MCF 10A (cell line): ENCODE measurements around the gene ATP6V1E1. TPM values are rescaled to one million over a fixed set of nuclear protein-coding genes. Genes with fewer than 3 reads are reported as not detected.
A peak's percentile ranks its signal among the peaks of the same experiment; 100 is the strongest.
"Not testable (repeated sequence)": the region's sequence is repeated elsewhere in the genome, so short reads cannot be mapped to it uniquely, and the experiment has no call there.

ENCODE experiments used
- BruUV-seq: library from RNA; stranded (reverse); fragments of 400-500 nt; replicated peaks from 2 replicates; lab custom pipeline; 2021; lab: Mats Ljungman, UMichigan
- CTCF ChIA-PET: fragments of 300-600 bp; sonication (Branson Sonifier 250); formaldehyde crosslinking; extraction: SDS; loops from one replicate; lab custom pipeline; 2021; ENCODE audit warnings: antibody characterized with exemption, inconsistent platforms; lab: Yijun Ruan, JAX
- POLR2A ChIA-PET: fragments of 300-600, 350-650 bp; sonication (Branson Sonifier 250); formaldehyde crosslinking; extraction: SDS; loops from one replicate; lab custom pipeline; 2020; ENCODE audit warnings: antibody characterized with exemption, inconsistent platforms; lab: Yijun Ruan, JAX
- DNase-seq: peaks from one replicate; pipeline ENCODE4 v3.0.0-alpha.2; 2018; ENCODE audit not compliant: unreplicated experiment
- H3K27ac Mint-ChIP-seq: one replicate; pipeline ENCODE4 v1.8.0; 2022; ENCODE audit warnings: mild to moderate bottlenecking, low read depth, mixed read lengths; ENCODE audit not compliant: unreplicated experiment
- H3K27me3 Mint-ChIP-seq: one replicate; pipeline ENCODE4 v1.8.0; 2022; ENCODE audit warnings: mixed read lengths; ENCODE audit not compliant: insufficient read depth, unreplicated experiment
- H3K36me3 Mint-ChIP-seq: one replicate; pipeline ENCODE4 v1.8.0; 2022; ENCODE audit warnings: mild to moderate bottlenecking, moderate library complexity, mixed read lengths; ENCODE audit not compliant: insufficient read depth, unreplicated experiment
- H3K4me1 Mint-ChIP-seq: one replicate; pipeline ENCODE4 v1.8.0; 2022; ENCODE audit warnings: mixed read lengths; ENCODE audit not compliant: insufficient read depth, unreplicated experiment
- H3K4me3 Mint-ChIP-seq: one replicate; pipeline ENCODE4 v1.8.0; 2022; ENCODE audit warnings: mild to moderate bottlenecking, moderate library complexity, mixed read lengths; ENCODE audit not compliant: unreplicated experiment
- H3K9me3 Mint-ChIP-seq: one replicate; pipeline ENCODE4 v1.8.0; 2022; ENCODE audit warnings: mixed read lengths; ENCODE audit not compliant: unreplicated experiment
- intact Hi-C: fragments of 100-400 bp; cut with micrococcal nuclease; formaldehyde crosslinking; loops from 2 replicates; pipeline ENCODE4 v1.14.1; 2022
- total RNA-seq: library from RNA; stranded (reverse); gene quantifications from 2 replicates; pipeline ENCODE4 v1.2.3, GENCODE V29; 2022
- TF ChIP-seq, protein P1 (sequence below): fragments of 200-600 bp; IDR thresholded peaks from one replicate; pipeline ENCODE4 v1.8.0; 2022; ENCODE audit warnings: antibody characterized with exemption, mild to moderate bottlenecking; ENCODE audit not compliant: unreplicated experiment

The ATP6V1E1 gene
- total RNA-seq, 1 experiment from 2014 or later, result 86.4 TPM

DNA sequence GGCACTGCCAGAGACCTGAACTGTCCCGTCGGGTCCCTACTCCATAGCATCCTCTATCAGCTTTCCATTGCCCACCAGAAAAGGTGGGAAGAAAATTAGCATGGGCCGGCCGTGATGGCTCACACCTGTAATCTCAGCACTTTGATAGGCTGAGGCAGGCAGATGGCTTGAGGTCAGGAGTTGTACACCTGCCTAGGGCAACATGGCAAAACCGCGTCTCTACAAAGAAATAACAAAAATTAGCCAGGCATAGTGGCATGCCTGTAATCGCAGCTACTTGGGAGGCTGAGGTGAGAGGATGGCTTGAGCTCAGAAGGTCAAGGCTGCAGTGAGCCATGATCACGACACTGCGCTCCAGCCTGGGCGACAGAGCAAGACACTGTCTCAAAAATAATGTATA, 61.8 kb downstream of the ATP6V1E1 start:
- POLR2A ChIA-PET, result no interaction called here

DNA sequence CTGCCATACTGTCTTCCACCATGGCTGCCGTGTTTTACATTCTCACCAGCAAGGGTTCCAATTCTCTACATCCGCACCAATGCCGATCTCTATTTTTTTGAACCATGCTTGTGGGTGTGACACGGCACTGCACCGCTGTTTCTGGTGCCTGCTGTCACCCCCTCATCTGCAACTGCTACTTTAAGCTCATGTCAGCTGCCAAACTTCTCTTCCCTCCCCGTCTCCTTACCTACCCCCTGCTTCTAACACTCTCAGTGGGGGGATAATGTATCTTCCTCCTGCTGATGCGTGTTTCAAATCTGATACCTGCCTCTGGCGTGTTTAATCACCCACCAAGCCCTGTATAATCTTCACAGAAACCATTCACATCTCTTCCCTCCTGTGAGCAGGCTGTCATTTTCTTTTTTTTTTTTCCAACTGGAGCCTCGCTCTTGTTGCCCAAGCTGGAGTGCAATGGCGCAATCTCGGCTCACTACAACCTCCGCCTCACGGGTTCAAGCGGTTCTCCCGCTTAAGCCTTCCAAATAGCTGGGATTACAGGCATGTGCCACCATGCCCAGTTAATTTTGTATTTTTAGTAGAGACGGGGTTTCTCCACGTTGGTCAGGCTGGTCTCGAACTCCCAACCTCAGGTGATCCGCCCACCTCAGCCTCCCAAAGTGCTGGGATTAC, 62.4 kb downstream of the ATP6V1E1 start:
- POLR2A ChIA-PET, intact Hi-C loops, DNase-seq, H3K27me3 Mint-ChIP-seq, BruUV-seq, H3K36me3 Mint-ChIP-seq, H3K4me3 Mint-ChIP-seq, H3K9me3 Mint-ChIP-seq: not testable (repeated sequence)
- CTCF ChIA-PET, result interaction anchor here (0.6 to 2.3 kb wide), 2 partner anchors 8 to 73 kb away, joined by 3 to 15 read pairs; no protein-coding TSS in a partner anchor
- peaks cover 24% of the 10 kb centered on the region for H3K4me1 Mint-ChIP-seq
- peak overlapping the region; percentile 41 for H3K27ac Mint-ChIP-seq

More for the DNA sequence above, 61.8 kb downstream of the ATP6V1E1 start:
- no peak overlapping the region for H3K4me3 Mint-ChIP-seq
- peaks cover 28% of the 10 kb centered on the region for H3K4me1 Mint-ChIP-seq
- H3K9me3 Mint-ChIP-seq, result no peaks in the 10 kb centered on the region
- peak; percentile 37 for DNase-seq
- H3K36me3 Mint-ChIP-seq, result no peaks in the 10 kb centered on the region
- no peaks in the 10 kb centered on the region for H3K27me3 Mint-ChIP-seq
- CTCF ChIA-PET, result interaction anchor here (0.6 to 2.3 kb wide), 3 partner anchors 9 to 72 kb away, joined by 3 to 15 read pairs (median 3); no protein-coding TSS in a partner anchor
- intact Hi-C loops, result no loop called here
- TF ChIP-seq, protein P1, sequence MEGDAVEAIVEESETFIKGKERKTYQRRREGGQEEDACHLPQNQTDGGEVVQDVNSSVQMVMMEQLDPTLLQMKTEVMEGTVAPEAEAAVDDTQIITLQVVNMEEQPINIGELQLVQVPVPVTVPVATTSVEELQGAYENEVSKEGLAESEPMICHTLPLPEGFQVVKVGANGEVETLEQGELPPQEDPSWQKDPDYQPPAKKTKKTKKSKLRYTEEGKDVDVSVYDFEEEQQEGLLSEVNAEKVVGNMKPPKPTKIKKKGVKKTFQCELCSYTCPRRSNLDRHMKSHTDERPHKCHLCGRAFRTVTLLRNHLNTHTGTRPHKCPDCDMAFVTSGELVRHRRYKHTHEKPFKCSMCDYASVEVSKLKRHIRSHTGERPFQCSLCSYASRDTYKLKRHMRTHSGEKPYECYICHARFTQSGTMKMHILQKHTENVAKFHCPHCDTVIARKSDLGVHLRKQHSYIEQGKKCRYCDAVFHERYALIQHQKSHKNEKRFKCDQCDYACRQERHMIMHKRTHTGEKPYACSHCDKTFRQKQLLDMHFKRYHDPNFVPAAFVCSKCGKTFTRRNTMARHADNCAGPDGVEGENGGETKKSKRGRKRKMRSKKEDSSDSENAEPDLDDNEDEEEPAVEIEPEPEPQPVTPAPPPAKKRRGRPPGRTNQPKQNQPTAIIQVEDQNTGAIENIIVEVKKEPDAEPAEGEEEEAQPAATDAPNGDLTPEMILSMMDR, result no peak
- BruUV-seq, result no TSS peak
- no peak overlapping the region for H3K27ac Mint-ChIP-seq

DNA sequence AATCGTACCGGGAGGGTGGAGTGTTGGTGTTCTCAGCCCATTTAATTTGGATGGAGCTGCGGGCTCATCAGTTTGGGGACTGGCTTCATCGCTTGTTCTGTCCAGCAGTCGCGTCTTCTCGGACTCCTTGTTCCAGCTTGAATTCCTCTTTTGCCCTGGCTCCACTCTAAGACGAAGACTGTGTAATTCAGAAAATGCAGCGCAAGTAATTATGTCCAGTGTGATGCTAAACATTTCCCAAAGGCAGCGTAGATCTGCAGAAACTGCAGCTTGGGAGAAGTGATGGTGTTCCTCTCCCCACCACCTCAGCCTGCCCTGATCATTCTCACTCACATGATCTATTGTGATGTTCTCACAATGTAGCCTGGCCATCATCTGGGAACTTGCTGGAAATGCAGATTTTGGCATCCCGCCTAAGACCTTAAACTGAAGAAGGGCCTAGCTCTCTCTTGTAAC, 64.6 kb downstream of the ATP6V1E1 start:
- H3K36me3 Mint-ChIP-seq, result no peaks in the 10 kb centered on the region
- no TSS peak for BruUV-seq
- no peak overlapping the region for H3K4me3 Mint-ChIP-seq
- POLR2A ChIA-PET, result interaction anchor here (0.6 to 1.2 kb wide), 3 partner anchors 9 to 464 kb away, joined by 3 to 4 read pairs (median 4); no protein-coding TSS in a partner anchor
- no peaks in the 10 kb centered on the region for H3K27me3 Mint-ChIP-seq
- no peak overlapping the region for H3K27ac Mint-ChIP-seq
- intact Hi-C loops, result no loop called here
- CTCF ChIA-PET, result interaction anchor here (0.5 to 1.4 kb wide), 3 partner anchors 10 to 412 kb away, joined by 3 to 5 read pairs (median 4); no protein-coding TSS in a partner anchor
- H3K9me3 Mint-ChIP-seq, result no peaks in the 10 kb centered on the region
- H3K4me1 Mint-ChIP-seq, result peaks cover 11% of the 10 kb centered on the region
- TF ChIP-seq, protein P1, result no peak
- DNase-seq, result peak; percentile 21

DNA sequence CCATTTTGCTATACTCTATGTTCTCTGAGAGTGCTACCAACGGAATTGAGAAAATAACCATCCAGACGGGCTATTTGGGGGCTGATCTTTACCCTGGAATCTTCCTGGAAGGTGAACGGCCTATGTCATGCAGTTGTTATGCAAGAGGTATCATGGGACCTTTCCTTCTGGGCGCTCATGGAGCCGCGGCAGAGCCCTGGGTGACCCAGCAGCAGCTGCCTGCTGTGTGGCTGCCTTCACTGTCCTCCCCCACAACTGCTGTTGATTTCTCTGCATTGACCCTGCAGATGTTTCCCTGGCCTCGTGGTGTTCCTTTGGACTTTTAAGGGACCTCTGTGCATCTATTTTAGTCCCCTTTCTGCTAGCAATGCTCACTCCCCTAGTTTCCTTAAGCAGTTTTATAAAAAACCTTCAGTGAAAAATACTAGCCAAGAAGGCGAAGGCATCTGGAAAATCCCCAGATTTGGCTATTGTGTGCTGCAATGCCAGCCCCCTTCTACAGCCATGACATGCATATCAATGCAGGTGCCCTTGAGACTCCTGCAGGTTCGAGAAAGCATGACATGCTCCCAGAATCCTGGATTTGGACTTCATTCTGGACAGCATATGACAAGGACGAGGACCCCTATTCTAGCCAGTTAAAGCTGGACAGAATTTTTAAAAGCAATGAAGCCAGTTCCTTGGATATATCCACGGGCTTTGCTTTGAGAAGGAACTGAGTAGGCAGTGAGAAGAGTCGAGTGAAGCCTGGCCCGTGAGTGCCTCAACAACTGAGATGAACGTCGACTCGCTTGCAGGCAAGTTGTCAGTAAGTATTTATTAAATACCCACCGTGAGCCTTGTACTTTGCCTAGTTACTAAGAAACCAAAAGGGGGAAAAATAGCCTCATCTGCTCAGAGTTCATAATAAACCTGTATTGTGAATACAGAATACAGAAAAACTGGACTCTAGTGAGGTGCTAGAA, 65.4 kb downstream of the ATP6V1E1 start, which contains the start of gene SLC25A18:
SLC25A18 (plus strand) TSS at position 593 of the 965 bp plus-strand sequence. CDS start 16,447 bp downstream, outside the sequence.
- Mint-ChIP-seq H3K27me3 (no peaks in the 10 kb centered on the region), H3K9me3 (no peaks in the 10 kb centered on the region), H3K4me1 (peaks cover 11% of the 10 kb centered on the region), H3K27ac (no peak within 1 kb of the TSS), H3K36me3 (no peaks in the 10 kb centered on the region), H3K4me3 (no peak within 1 kb of the TSS)
- CTCF ChIA-PET, result interaction anchor here (0.6 to 1.4 kb wide), 3 partner anchors 9 to 178 kb away, joined by 3 to 4 read pairs (median 3); no protein-coding TSS in a partner anchor
- intact Hi-C loops, result no loop called here
- POLR2A ChIA-PET, result interaction anchor here (0.6 to 1.2 kb wide), 3 partner anchors 8 to 465 kb away, joined by 3 to 4 read pairs (median 4); no protein-coding TSS in a partner anchor
- TF ChIP-seq, protein P1, result no peak
- no TSS peak for BruUV-seq
- no peak for DNase-seq
